WERI-Rb-1 (cell line): Measurements from ENCODE around the gene ACTA2.

Experiments
- DNase-seq: peaks from one replicate; pipeline ENCODE4 v3.0.0-alpha.2; 2020
- H3K27ac ChIP-seq: fragments of 250-450 bp; sonication (Bioruptor Pico); 2 replicates; pipeline ENCODE4 v1.5.1; 2020; ENCODE audit warnings: mild to moderate bottlenecking, moderate library complexity
- H3K27me3 ChIP-seq: fragments of 250-450 bp; sonication (Bioruptor Pico); 2 replicates; pipeline ENCODE4 v1.5.1; 2021; ENCODE audit warnings: mild to moderate bottlenecking, low read depth, moderate library complexity; ENCODE audit not compliant: insufficient read depth, severe bottlenecking
- H3K36me3 ChIP-seq: fragments of 250-450 bp; sonication (Bioruptor Pico); 2 replicates; pipeline ENCODE4 v1.5.1; 2020; ENCODE audit warnings: mild to moderate bottlenecking, moderate library complexity
- H3K4me3 ChIP-seq: 2 replicates; pipeline ENCODE4 v1.5.1; 2011; ENCODE audit warnings: low read depth, mild to moderate bottlenecking, control low read depth, low read length
- H3K9me3 ChIP-seq: fragments of 250-450 bp; sonication (Bioruptor Pico); 2 replicates; pipeline ENCODE4 v1.5.1; 2021; ENCODE audit warnings: mild to moderate bottlenecking, moderate library complexity; ENCODE audit not compliant: severe bottlenecking
- TF ChIP-seq, protein P1 (sequence below): IDR thresholded peaks from 2 replicates; pipeline ENCODE4 v1.5.1; 2011; ENCODE audit warnings: low read depth, mild to moderate bottlenecking, control low read depth, inconsistent platforms, low read length

Gene ACTA2

GRCh38 chr10:88990384-88991160 lies 38.0 kb upstream of the ACTA2 start, which contains the start of gene FAS:
TSS of gene FAS (plus strand) at chr10:88990798. CDS start at chr10:88990877, 79 bp downstream.
- H3K9me3 ChIP-seq = no peaks in the 10 kb centered on the region
- peak within 1 kb of the TSS; percentile 35 for H3K27ac ChIP-seq
- no peaks in the 10 kb centered on the region for H3K36me3 ChIP-seq
- peak; percentile 39 for DNase-seq
- TF ChIP-seq, protein P1, sequence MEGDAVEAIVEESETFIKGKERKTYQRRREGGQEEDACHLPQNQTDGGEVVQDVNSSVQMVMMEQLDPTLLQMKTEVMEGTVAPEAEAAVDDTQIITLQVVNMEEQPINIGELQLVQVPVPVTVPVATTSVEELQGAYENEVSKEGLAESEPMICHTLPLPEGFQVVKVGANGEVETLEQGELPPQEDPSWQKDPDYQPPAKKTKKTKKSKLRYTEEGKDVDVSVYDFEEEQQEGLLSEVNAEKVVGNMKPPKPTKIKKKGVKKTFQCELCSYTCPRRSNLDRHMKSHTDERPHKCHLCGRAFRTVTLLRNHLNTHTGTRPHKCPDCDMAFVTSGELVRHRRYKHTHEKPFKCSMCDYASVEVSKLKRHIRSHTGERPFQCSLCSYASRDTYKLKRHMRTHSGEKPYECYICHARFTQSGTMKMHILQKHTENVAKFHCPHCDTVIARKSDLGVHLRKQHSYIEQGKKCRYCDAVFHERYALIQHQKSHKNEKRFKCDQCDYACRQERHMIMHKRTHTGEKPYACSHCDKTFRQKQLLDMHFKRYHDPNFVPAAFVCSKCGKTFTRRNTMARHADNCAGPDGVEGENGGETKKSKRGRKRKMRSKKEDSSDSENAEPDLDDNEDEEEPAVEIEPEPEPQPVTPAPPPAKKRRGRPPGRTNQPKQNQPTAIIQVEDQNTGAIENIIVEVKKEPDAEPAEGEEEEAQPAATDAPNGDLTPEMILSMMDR = no peak
- no peaks in the 10 kb centered on the region for H3K27me3 ChIP-seq
- peak within 1 kb of the TSS; percentile 86 for H3K4me3 ChIP-seq

- Histone ChIP-seq H3K9me3 (no peaks in the 10 kb centered on the region), H3K4me3 (no peak overlapping the region), H3K36me3 (no peaks in the 10 kb centered on the region), H3K27me3 (no peaks in the 10 kb centered on the region), H3K27ac (no peak overlapping the region)
- DNase-seq = no peak
- TF ChIP-seq, protein P1 = no peak
Observed at GRCh38 chr10:88989824-88990383, 37.3 kb upstream of the ACTA2 start.

GRCh38 chr10:88989423-88989822 lies 36.9 kb upstream of the ACTA2 start:
- H3K27ac ChIP-seq = no peak overlapping the region
- no peak overlapping the region for H3K4me3 ChIP-seq
- DNase-seq = no peak

GRCh38 chr10:88987840-88988239 lies 35.3 kb upstream of the ACTA2 start:
- Histone ChIP-seq H3K27ac (no peak overlapping the region), H3K4me3 (no peak overlapping the region)

More at GRCh38 chr10:88989423-88989822, 36.9 kb upstream of the ACTA2 start:
- Histone ChIP-seq H3K9me3 (no peaks in the 10 kb centered on the region), H3K27me3 (no peaks in the 10 kb centered on the region), H3K36me3 (no peaks in the 10 kb centered on the region)
- TF ChIP-seq, protein P1 = no peak

GRCh38 chr10:88987243-88987725 lies 34.7 kb upstream of the ACTA2 start:
- no peak for DNase-seq
- no peaks in the 10 kb centered on the region for H3K36me3 ChIP-seq
- no peak overlapping the region for H3K27ac ChIP-seq
- TF ChIP-seq, protein P1 = no peak
- H3K27me3 ChIP-seq = no peaks in the 10 kb centered on the region
- no peaks in the 10 kb centered on the region for H3K9me3 ChIP-seq
- no peak overlapping the region for H3K4me3 ChIP-seq

More at GRCh38 chr10:88987840-88988239, 35.3 kb upstream of the ACTA2 start:
- H3K36me3 ChIP-seq = no peaks in the 10 kb centered on the region
- DNase-seq = no peak
- TF ChIP-seq, protein P1 = no peak
- no peaks in the 10 kb centered on the region for H3K9me3 ChIP-seq
- no peaks in the 10 kb centered on the region for H3K27me3 ChIP-seq
